Lower lobe of right lung (tissue), 2 donors: ENCODE measurements around the gene TTC39C. TPM values are rescaled to one million over a fixed set of nuclear protein-coding genes. Genes with fewer than 3 reads are reported as not detected.
"Not testable (repeated sequence)": the region's sequence is repeated elsewhere in the genome, so short reads cannot be mapped to it uniquely, and the experiment has no call there.

ENCODE experiments used
- ATAC-seq, 2 donors: fragments of 200-7000 bp; cut with Tn5 transposase; one replicate each; pipeline ENCODE4 v1.9.1; 2020 to 2022; ENCODE audit warnings: mild to moderate bottlenecking in 2 of 2, moderate library complexity in 2 of 2
- DNase-seq: peaks from one replicate; pipeline ENCODE4 v3.0.0-alpha.2; 2020
- H3K27ac ChIP-seq: fragments of 200-600 bp; one replicate; pipeline ENCODE4 v1.8.0; 2022
- H3K27me3 ChIP-seq: fragments of 200-600 bp; one replicate; pipeline ENCODE4 v1.8.0; 2022; ENCODE audit warnings: low read depth
- H3K36me3 ChIP-seq: fragments of 200-600 bp; one replicate; pipeline ENCODE4 v1.8.0; 2022; ENCODE audit warnings: mild to moderate bottlenecking
- H3K4me1 ChIP-seq: fragments of 200-600 bp; one replicate; pipeline ENCODE4 v1.8.0; 2022
- H3K4me3 ChIP-seq: fragments of 200-600 bp; one replicate; pipeline ENCODE4 v1.8.0; 2022; ENCODE audit warnings: mild to moderate bottlenecking
- H3K9me3 ChIP-seq: fragments of 200-600 bp; one replicate; pipeline ENCODE4 v1.8.0; 2022
- intact Hi-C: fragments of 100-400 bp; cut with DNase I; formaldehyde crosslinking; loops from one replicate; pipeline ENCODE4 v1.11.0; 2022
- total RNA-seq: library from RNA; stranded (reverse); fragmentation: NEBNext Ultra II Directional; extraction: Animal tissue kit (Norgen Biotek cat#: 25700); gene quantifications from one replicate; pipeline ENCODE4 v1.2.1, GENCODE V29; 2021
- TF ChIP-seq, protein P1 (sequence below): fragments of 200-600 bp; IDR thresholded peaks from one replicate; pipeline ENCODE4 v1.8.0; 2022; ENCODE audit warnings: antibody characterized with exemption, mild to moderate bottlenecking
- donor health status: DM: no; HTN: yes; CAD: no; lungs with severe emphysema.

The TTC39C gene
- total RNA-seq, 1 donor from 2014 or later, result 14.6 TPM

DNA sequence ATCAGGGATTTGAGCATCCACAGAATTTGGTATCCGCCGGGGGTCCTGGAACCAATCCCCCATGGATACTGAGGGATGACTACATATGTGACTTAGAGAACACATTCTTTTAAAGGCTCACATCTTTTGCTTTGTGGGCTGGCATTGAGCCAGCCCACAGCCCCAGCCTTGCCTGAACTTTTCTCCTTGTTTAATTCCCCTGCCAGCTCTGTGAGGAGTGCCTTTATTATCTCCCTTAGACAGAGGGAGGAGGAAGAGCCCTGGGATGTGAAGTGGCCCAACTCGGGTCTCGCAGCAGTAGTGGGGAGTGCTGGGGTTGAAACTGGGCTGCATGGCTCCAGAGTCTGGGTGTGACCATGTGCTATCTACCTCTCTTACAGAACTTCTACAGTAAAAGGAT, 7.6 kb downstream of the TTC39C start:
- no peak for DNase-seq
- ATAC-seq, result peak in 1 of 2 donors; percentile 26
- peaks cover 50% of the 10 kb centered on the region for H3K4me1 ChIP-seq

DNA sequence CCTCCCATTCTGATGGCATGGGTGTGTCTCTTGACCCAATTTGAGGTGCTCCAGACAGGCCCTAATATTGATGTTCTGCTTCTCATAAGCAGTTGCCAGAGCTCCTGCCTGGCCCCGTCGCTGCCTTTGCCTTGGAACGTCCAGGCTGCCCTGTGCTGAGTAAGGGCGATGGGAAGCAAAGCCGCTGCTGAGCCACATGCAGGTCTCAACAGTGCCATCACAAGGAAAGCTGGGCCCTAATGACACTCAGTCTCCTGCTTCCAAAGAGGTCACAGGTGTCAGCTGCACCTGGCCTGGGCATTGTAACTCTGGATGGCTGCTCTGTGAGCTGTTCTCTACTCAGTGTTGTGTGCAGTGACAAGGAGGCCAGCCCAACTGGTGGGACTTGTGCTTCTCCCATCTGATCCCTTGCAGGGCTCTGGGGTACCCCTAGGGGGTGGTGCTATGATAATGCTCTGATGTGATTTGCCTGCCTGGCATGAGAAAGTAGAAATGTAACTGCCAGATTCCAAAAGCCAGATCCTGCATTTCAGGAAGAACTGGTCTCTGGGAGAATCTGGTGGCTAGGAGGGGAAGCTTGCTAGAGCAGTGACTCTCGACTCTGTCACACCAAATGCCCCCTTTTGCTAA, 8.7 kb downstream of the TTC39C start:
- peaks cover 53% of the 10 kb centered on the region for H3K4me1 ChIP-seq
- no peaks in the 10 kb centered on the region for H3K36me3 ChIP-seq
- intact Hi-C loops, result no loop called here
- TF ChIP-seq, protein P1, sequence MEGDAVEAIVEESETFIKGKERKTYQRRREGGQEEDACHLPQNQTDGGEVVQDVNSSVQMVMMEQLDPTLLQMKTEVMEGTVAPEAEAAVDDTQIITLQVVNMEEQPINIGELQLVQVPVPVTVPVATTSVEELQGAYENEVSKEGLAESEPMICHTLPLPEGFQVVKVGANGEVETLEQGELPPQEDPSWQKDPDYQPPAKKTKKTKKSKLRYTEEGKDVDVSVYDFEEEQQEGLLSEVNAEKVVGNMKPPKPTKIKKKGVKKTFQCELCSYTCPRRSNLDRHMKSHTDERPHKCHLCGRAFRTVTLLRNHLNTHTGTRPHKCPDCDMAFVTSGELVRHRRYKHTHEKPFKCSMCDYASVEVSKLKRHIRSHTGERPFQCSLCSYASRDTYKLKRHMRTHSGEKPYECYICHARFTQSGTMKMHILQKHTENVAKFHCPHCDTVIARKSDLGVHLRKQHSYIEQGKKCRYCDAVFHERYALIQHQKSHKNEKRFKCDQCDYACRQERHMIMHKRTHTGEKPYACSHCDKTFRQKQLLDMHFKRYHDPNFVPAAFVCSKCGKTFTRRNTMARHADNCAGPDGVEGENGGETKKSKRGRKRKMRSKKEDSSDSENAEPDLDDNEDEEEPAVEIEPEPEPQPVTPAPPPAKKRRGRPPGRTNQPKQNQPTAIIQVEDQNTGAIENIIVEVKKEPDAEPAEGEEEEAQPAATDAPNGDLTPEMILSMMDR, result no peak
- no peaks in the 10 kb centered on the region for H3K9me3 ChIP-seq
- no peak overlapping the region for H3K27ac ChIP-seq
- no peaks in the 10 kb centered on the region for H3K27me3 ChIP-seq
- H3K4me3 ChIP-seq, result no peak overlapping the region
- DNase-seq (no peak), ATAC-seq (peak in 1 of 2 donors; percentile 12)

More for the DNA sequence above, 7.6 kb downstream of the TTC39C start:
- no peaks in the 10 kb centered on the region for H3K9me3 ChIP-seq
- H3K36me3 ChIP-seq, result no peaks in the 10 kb centered on the region
- no peak overlapping the region for H3K4me3 ChIP-seq
- intact Hi-C loops, result no loop called here
- no peaks in the 10 kb centered on the region for H3K27me3 ChIP-seq
- H3K27ac ChIP-seq, result no peak overlapping the region
- TF ChIP-seq, protein P1, result no peak

DNA sequence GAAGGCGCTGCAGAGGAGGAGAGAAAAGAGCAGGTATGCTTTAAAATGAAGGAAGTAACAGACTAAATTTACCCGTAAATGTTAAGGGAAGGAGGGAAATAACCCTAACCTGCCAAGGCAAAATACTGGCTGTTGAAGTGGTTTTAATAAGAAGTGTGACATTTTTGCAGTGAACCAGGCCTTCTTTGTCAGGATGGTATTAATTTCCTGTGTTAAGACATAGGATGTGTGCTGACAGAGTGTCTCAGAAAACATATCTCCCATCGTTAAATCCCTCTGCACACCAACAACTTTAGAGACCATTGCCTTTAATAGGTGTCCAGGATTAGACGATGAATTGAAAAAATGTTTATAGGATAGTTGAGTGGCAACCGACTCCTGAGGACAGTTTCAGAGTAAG, 9.9 kb downstream of the TTC39C start:
- peaks cover 52% of the 10 kb centered on the region for H3K4me1 ChIP-seq
- intact Hi-C loops, result no loop called here
- no peak for ATAC-seq
- no peak for DNase-seq
- no peaks in the 10 kb centered on the region for H3K36me3 ChIP-seq
- H3K27ac ChIP-seq, result no peak overlapping the region
- no peaks in the 10 kb centered on the region for H3K27me3 ChIP-seq
- no peaks in the 10 kb centered on the region for H3K9me3 ChIP-seq
- TF ChIP-seq, protein P1, result no peak
- no peak overlapping the region for H3K4me3 ChIP-seq

DNA sequence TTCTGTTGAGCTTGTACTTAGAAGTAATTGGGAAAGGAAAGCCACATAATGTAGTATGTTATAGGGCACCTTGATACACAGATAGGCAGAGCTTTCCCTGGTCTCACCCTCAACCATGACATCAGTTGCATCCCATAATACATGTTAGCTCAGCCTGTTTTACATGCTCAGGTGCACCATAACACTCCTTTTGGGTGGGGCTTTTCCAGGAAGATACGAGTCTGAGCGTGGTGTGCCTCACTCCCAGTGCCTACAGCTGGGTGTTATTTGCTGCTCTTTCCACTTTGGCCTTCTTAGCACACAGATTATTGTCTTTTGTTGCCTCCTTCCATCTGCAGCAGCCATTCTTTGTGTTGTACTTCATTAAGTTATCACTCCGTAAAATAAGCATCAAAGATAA, 11.9 kb downstream of the TTC39C start:
- ATAC-seq, result no peak
- H3K9me3 ChIP-seq, result no peaks in the 10 kb centered on the region
- TF ChIP-seq, protein P1, result no peak
- no peak overlapping the region for H3K4me3 ChIP-seq
- H3K4me1 ChIP-seq, result peaks cover 41% of the 10 kb centered on the region
- no peak overlapping the region for H3K27ac ChIP-seq
- H3K27me3 ChIP-seq, result no peaks in the 10 kb centered on the region
- H3K36me3 ChIP-seq, result no peaks in the 10 kb centered on the region
- intact Hi-C loops, result no loop called here
- no peak for DNase-seq

DNA sequence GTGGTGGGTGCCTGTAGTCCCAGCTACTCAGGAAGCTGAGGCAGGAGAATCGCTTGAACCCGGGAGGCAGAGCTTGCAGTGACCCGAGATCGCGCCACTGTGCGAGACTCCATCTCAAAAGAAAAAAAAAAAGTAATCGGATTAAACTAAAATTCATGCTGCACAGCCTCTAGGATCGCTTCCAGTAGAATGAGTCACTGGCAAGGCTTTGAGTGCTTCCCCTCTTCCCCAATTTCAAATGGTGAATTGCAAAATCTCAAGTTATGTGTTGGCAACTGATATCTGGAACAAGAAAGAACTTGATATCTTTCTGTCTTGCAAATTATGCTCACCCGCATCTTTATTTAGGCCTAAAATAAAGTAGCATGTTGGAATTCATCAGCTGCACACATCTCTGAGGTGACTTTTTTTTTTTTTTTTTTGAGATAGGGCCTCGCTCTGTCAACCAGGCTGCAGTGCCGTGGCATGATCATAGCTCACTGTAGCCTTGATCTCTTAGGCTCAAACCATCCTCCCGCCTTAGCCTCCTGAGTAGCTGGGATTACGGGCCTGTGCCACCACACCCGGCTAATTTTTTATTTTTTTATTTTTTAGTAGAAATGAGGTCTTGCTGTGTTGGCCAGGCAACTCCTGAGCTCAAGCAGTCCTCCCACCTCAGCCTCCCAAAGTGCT, 12.7 kb downstream of the TTC39C start:
- no peak for DNase-seq
- intact Hi-C loops, result no loop called here
- Histone ChIP-seq H3K36me3 (no peaks in the 10 kb centered on the region), H3K4me1 (peaks cover 33% of the 10 kb centered on the region), H3K27ac (no peak overlapping the region), H3K9me3 (no peaks in the 10 kb centered on the region), H3K4me3 (no peak overlapping the region), H3K27me3 (no peaks in the 10 kb centered on the region)
- ATAC-seq, result peak; percentile 70 to 79
- TF ChIP-seq, protein P1, result no peak

DNA sequence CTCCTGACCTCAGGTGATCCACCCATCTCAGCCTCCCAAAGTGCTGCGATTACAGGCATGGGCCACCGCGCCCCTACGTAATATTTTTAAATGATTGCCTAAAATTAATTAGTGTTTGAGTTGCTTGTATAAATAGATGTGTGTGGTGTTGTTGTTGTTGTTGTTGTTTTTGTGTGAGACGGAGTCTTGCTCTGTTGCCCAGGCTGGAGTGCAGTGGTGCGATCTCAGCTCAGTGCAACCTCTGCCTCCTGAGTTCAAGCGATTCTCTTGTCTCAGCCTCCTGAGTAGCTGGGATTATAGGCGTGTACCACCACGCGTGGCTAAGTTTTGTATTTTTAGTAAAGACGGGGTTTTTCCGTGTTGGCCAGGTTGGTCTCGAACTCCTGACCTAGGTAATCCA, 14.4 kb downstream of the TTC39C start:
- H3K4me3 ChIP-seq, H3K27ac ChIP-seq, intact Hi-C loops, H3K36me3 ChIP-seq, ATAC-seq, DNase-seq, H3K9me3 ChIP-seq, H3K27me3 ChIP-seq: not testable (repeated sequence)
- H3K4me1 ChIP-seq, result peaks cover 29% of the 10 kb centered on the region
